Panc1 (cell line): ENCODE results near the gene MEGF10.

Experiments
- CTCF ChIP-seq: fragments of 450-650 bp; IDR thresholded peaks from 2 replicates; pipeline ENCODE4 v1.5.1; 2017; ENCODE audit warnings: mild to moderate bottlenecking
- POLR2AphosphoS5 ChIP-seq: IDR thresholded peaks from 2 replicates; pipeline ENCODE4 v1.6.1; 2012; ENCODE audit warnings: mild to moderate bottlenecking, low read depth, low read length, moderate library complexity
- SIN3A ChIP-seq: IDR thresholded peaks from 2 replicates; pipeline ENCODE4 v1.6.1; 2012; ENCODE audit warnings: low read depth, mild to moderate bottlenecking, low read length, moderate library complexity, borderline replicate concordance; ENCODE audit not compliant: insufficient read depth
- TCF7L2 ChIP-seq: IDR thresholded peaks from 2 replicates; pipeline ENCODE4 v1.6.1; 2011; ENCODE audit warnings: mild to moderate bottlenecking, low read depth, low read length, inconsistent platforms

GRCh38 chr5:127396490-127397155 is 106.0 kb downstream of the MEGF10 start:
- TF ChIP-seq CTCF: peak; percentile 24
- no peak for TF ChIP-seq SIN3A
- TF ChIP-seq POLR2AphosphoS5: no peak
- TF ChIP-seq TCF7L2: no peak
